ENCODE results near the gene PLSCR3.
A peak's percentile ranks its signal among the peaks of the same experiment; 100 is the strongest.

The PLSCR3 gene

GRCh38 chr17:7405350-7406234 is 11.3 kb upstream of the PLSCR3 start:
- no peak for DNase-seq

- peak; percentile 74 for DNase-seq
Observed at GRCh38 chr17:7404737-7405349, 10.5 kb upstream of the PLSCR3 start.

GRCh38 chr17:7403977-7404736 is 9.8 kb upstream of the PLSCR3 start, which contains the start of gene TMEM256:
TSS of gene TMEM256 (minus strand) at chr17:7404097. CDS start at chr17:7404084, 13 bp downstream.
- DNase-seq = peak; percentile 97

- no peak for DNase-seq
Observed at GRCh38 chr17:7403727-7403976, 9.3 kb upstream of the PLSCR3 start.

- DNase-seq = peak; percentile 41
Observed at GRCh38 chr17:7403043-7403726, 8.9 kb upstream of the PLSCR3 start.

GRCh38 chr17:7398612-7399011 is 4.3 kb upstream of the PLSCR3 start:
- DNase-seq = no peak

- no peak for DNase-seq
Observed at GRCh38 chr17:7396147-7396546, 1.8 kb upstream of the PLSCR3 start.

- DNase-seq = peak; percentile 77
Observed at GRCh38 chr17:7393613-7394451, 493 bp downstream of the PLSCR3 start.

GRCh38 chr17:7392696-7393612 is 1.4 kb downstream of the PLSCR3 start:
- no peak for DNase-seq

- DNase-seq = no peak
Observed at GRCh38 chr17:7391307-7391706, 3.0 kb downstream of the PLSCR3 start.

GRCh38 chr17:7389924-7390910 is 4.1 kb downstream of the PLSCR3 start:
- no peak for DNase-seq

GRCh38 chr17:7388856-7389255 is 5.5 kb downstream of the PLSCR3 start:
- DNase-seq = no peak

GRCh38 chr17:7384489-7385081 is 9.7 kb downstream of the PLSCR3 start:
- no peak for DNase-seq

GRCh38 chr17:7383742-7384488 is 10.4 kb downstream of the PLSCR3 start:
- DNase-seq = peak; percentile 86

- no peak for DNase-seq
Observed at GRCh38 chr17:7383371-7383741, 11.0 kb downstream of the PLSCR3 start.

- no peak for DNase-seq
Observed at GRCh38 chr17:7382901-7383300, 11.4 kb downstream of the PLSCR3 start.

GRCh38 chr17:7380855-7381683 is 13.3 kb downstream of the PLSCR3 start, which contains the start of gene TNK1:
TSS of gene TNK1 (plus strand) at chr17:7381089. CDS start at chr17:7382927, 1,838 bp downstream.
- no peak for DNase-seq

GRCh38 chr17:7380321-7380720 is 14.0 kb downstream of the PLSCR3 start:
- no peak for DNase-seq

Measured in stimulated activated CD4-positive, alpha-beta T cell treated with anti-CD3 and anti-CD28 coated beads, Interleukin-15, amount 100 ng/mL, for 24 hours (primary cell).